Measurements from ENCODE around the gene FCRL1.

Gene FCRL1

GRCh38 chr1:157819896-157820295, at the start of gene FCRL1:
FCRL1 (minus strand) TSS chr1:157820120; CDS start chr1:157820037, 83 bp downstream.
- H3K36me3 ChIP-seq (ENCODE audit: control insufficient read depth, insufficient read depth, low read length) = no peaks in the 10 kb centered on the region
- H3K4me1 ChIP-seq (ENCODE audit: control insufficient read depth, insufficient read depth, low read length) = no peaks in the 10 kb centered on the region
- H3K27ac ChIP-seq (ENCODE audit: low read depth, low read length) = no peak within 1 kb of the TSS
- H3K27me3 ChIP-seq (ENCODE audit: control insufficient read depth, insufficient read depth, low read length) = no peaks in the 10 kb centered on the region
- H3K4me3 ChIP-seq (ENCODE audit: low read length) = no peak within 1 kb of the TSS
- H3K9ac ChIP-seq (ENCODE audit: low read length) = no peak within 1 kb of the TSS

- no peaks in the 10 kb centered on the region for H3K27me3 ChIP-seq (ENCODE audit: control insufficient read depth, insufficient read depth, low read length)
- H3K27ac ChIP-seq (ENCODE audit: low read depth, low read length) = no peak overlapping the region
- no peaks in the 10 kb centered on the region for H3K36me3 ChIP-seq (ENCODE audit: control insufficient read depth, insufficient read depth, low read length)
- H3K4me1 ChIP-seq (ENCODE audit: control insufficient read depth, insufficient read depth, low read length) = no peaks in the 10 kb centered on the region
- H3K4me3 ChIP-seq (ENCODE audit: low read length) = no peak overlapping the region
- no peak overlapping the region for H3K9ac ChIP-seq (ENCODE audit: low read length)
Observed at GRCh38 chr1:157868654-157869053, 48.7 kb upstream of the FCRL1 start.

- H3K4me1 ChIP-seq (ENCODE audit: control insufficient read depth, insufficient read depth, low read length) = no peaks in the 10 kb centered on the region
- no peaks in the 10 kb centered on the region for H3K36me3 ChIP-seq (ENCODE audit: control insufficient read depth, insufficient read depth, low read length)
Observed at GRCh38 chr1:157862114-157863070, 42.5 kb upstream of the FCRL1 start.

GRCh38 chr1:157856538-157856937, 36.6 kb upstream of the FCRL1 start:
- H3K36me3 ChIP-seq (ENCODE audit: control insufficient read depth, insufficient read depth, low read length) = no peaks in the 10 kb centered on the region
- no peak overlapping the region for H3K4me3 ChIP-seq (ENCODE audit: low read length)
- no peaks in the 10 kb centered on the region for H3K4me1 ChIP-seq (ENCODE audit: control insufficient read depth, insufficient read depth, low read length)
- H3K9ac ChIP-seq (ENCODE audit: low read length) = no peak overlapping the region
- no peak overlapping the region for H3K27ac ChIP-seq (ENCODE audit: low read depth, low read length)
- H3K27me3 ChIP-seq (ENCODE audit: control insufficient read depth, insufficient read depth, low read length) = no peaks in the 10 kb centered on the region

More at GRCh38 chr1:157862114-157863070, 42.5 kb upstream of the FCRL1 start:
- no peaks in the 10 kb centered on the region for H3K27me3 ChIP-seq (ENCODE audit: control insufficient read depth, insufficient read depth, low read length)
- H3K27ac ChIP-seq (ENCODE audit: low read depth, low read length) = no peak overlapping the region
- H3K4me3 ChIP-seq (ENCODE audit: low read length) = no peak overlapping the region
- H3K9ac ChIP-seq (ENCODE audit: low read length) = no peak overlapping the region

- Histone ChIP-seq H3K36me3 (ENCODE audit: control insufficient read depth, insufficient read depth, low read length) (no peaks in the 10 kb centered on the region), H3K9ac (ENCODE audit: low read length) (no peak overlapping the region)
Observed at GRCh38 chr1:157852476-157852875, 32.6 kb upstream of the FCRL1 start.

GRCh38 chr1:157849229-157849875, 29.4 kb upstream of the FCRL1 start:
- Histone ChIP-seq H3K4me3 (ENCODE audit: low read length) (no peak overlapping the region), H3K27ac (ENCODE audit: low read depth, low read length) (no peak overlapping the region)

More at GRCh38 chr1:157852476-157852875, 32.6 kb upstream of the FCRL1 start:
- H3K4me3 ChIP-seq (ENCODE audit: low read length) = no peak overlapping the region
- H3K27me3 ChIP-seq (ENCODE audit: control insufficient read depth, insufficient read depth, low read length) = no peaks in the 10 kb centered on the region
- H3K4me1 ChIP-seq (ENCODE audit: control insufficient read depth, insufficient read depth, low read length) = no peaks in the 10 kb centered on the region
- H3K27ac ChIP-seq (ENCODE audit: low read depth, low read length) = no peak overlapping the region

GRCh38 chr1:157844089-157844830, 24.3 kb upstream of the FCRL1 start:
- Histone ChIP-seq H3K27me3 (ENCODE audit: control insufficient read depth, insufficient read depth, low read length) (no peaks in the 10 kb centered on the region), H3K4me1 (ENCODE audit: control insufficient read depth, insufficient read depth, low read length) (no peaks in the 10 kb centered on the region), H3K4me3 (ENCODE audit: low read length) (no peak overlapping the region), H3K36me3 (ENCODE audit: control insufficient read depth, insufficient read depth, low read length) (no peaks in the 10 kb centered on the region), H3K9ac (ENCODE audit: low read length) (no peak overlapping the region), H3K27ac (ENCODE audit: low read depth, low read length) (no peak overlapping the region)

More at GRCh38 chr1:157849229-157849875, 29.4 kb upstream of the FCRL1 start:
- no peaks in the 10 kb centered on the region for H3K4me1 ChIP-seq (ENCODE audit: control insufficient read depth, insufficient read depth, low read length)
- H3K27me3 ChIP-seq (ENCODE audit: control insufficient read depth, insufficient read depth, low read length) = no peaks in the 10 kb centered on the region
- H3K36me3 ChIP-seq (ENCODE audit: control insufficient read depth, insufficient read depth, low read length) = no peaks in the 10 kb centered on the region
- no peak overlapping the region for H3K9ac ChIP-seq (ENCODE audit: low read length)

- Histone ChIP-seq H3K4me1 (ENCODE audit: control insufficient read depth, insufficient read depth, low read length) (no peaks in the 10 kb centered on the region), H3K9ac (ENCODE audit: low read length) (no peak overlapping the region), H3K27ac (ENCODE audit: low read depth, low read length) (no peak overlapping the region), H3K36me3 (ENCODE audit: control insufficient read depth, insufficient read depth, low read length) (no peaks in the 10 kb centered on the region), H3K4me3 (ENCODE audit: low read length) (no peak overlapping the region), H3K27me3 (ENCODE audit: control insufficient read depth, insufficient read depth, low read length) (no peaks in the 10 kb centered on the region)
Observed at GRCh38 chr1:157842939-157843338, 23.0 kb upstream of the FCRL1 start.

GRCh38 chr1:157841708-157842107, 21.8 kb upstream of the FCRL1 start, which contains the start of gene CD5L:
CD5L (minus strand) TSS chr1:157841808; CDS start chr1:157841701, 107 bp downstream.
- Histone ChIP-seq H3K27ac (ENCODE audit: low read depth, low read length) (no peak within 1 kb of the TSS), H3K4me3 (ENCODE audit: low read length) (no peak within 1 kb of the TSS), H3K27me3 (ENCODE audit: control insufficient read depth, insufficient read depth, low read length) (no peaks in the 10 kb centered on the region), H3K36me3 (ENCODE audit: control insufficient read depth, insufficient read depth, low read length) (no peaks in the 10 kb centered on the region), H3K9ac (ENCODE audit: low read length) (no peak within 1 kb of the TSS), H3K4me1 (ENCODE audit: control insufficient read depth, insufficient read depth, low read length) (no peaks in the 10 kb centered on the region)

- Histone ChIP-seq H3K9ac (ENCODE audit: low read length) (no peak overlapping the region), H3K4me1 (ENCODE audit: control insufficient read depth, insufficient read depth, low read length) (no peaks in the 10 kb centered on the region), H3K36me3 (ENCODE audit: control insufficient read depth, insufficient read depth, low read length) (no peaks in the 10 kb centered on the region), H3K4me3 (ENCODE audit: low read length) (no peak overlapping the region), H3K27ac (ENCODE audit: low read depth, low read length) (no peak overlapping the region), H3K27me3 (ENCODE audit: control insufficient read depth, insufficient read depth, low read length) (no peaks in the 10 kb centered on the region)
Observed at GRCh38 chr1:157838966-157839365, 19.0 kb upstream of the FCRL1 start.

GRCh38 chr1:157834430-157834829, 14.5 kb upstream of the FCRL1 start:
- Histone ChIP-seq H3K36me3 (ENCODE audit: control insufficient read depth, insufficient read depth, low read length) (no peaks in the 10 kb centered on the region), H3K4me1 (ENCODE audit: control insufficient read depth, insufficient read depth, low read length) (no peaks in the 10 kb centered on the region), H3K9ac (ENCODE audit: low read length) (no peak overlapping the region), H3K4me3 (ENCODE audit: low read length) (no peak overlapping the region), H3K27me3 (ENCODE audit: control insufficient read depth, insufficient read depth, low read length) (no peaks in the 10 kb centered on the region), H3K27ac (ENCODE audit: low read depth, low read length) (no peak overlapping the region)

- no peak overlapping the region for H3K27ac ChIP-seq (ENCODE audit: low read depth, low read length)
- H3K9ac ChIP-seq (ENCODE audit: low read length) = no peak overlapping the region
- no peaks in the 10 kb centered on the region for H3K4me1 ChIP-seq (ENCODE audit: control insufficient read depth, insufficient read depth, low read length)
- no peak overlapping the region for H3K4me3 ChIP-seq (ENCODE audit: low read length)
- no peaks in the 10 kb centered on the region for H3K27me3 ChIP-seq (ENCODE audit: control insufficient read depth, insufficient read depth, low read length)
- no peaks in the 10 kb centered on the region for H3K36me3 ChIP-seq (ENCODE audit: control insufficient read depth, insufficient read depth, low read length)
Observed at GRCh38 chr1:157833145-157833544, 13.2 kb upstream of the FCRL1 start.
